Stimulated activated CD8-positive, alpha-beta memory T cell treated with anti-CD3 and anti-CD28 coated beads, Interleukin-7, amount 100 ng/mL, for 4 hours (primary cell): Measurements from ENCODE around the gene DAPP1.

Experiments used
- DNase-seq, 2 donors: peaks; one replicate each; pipeline ENCODE4 v3.0.0-alpha.2; 2020; ENCODE audit warnings: low read depth in 2 of 2

DAPP1 gene

GRCh38 chr4:99853999-99854398 is 37.4 kb downstream of the DAPP1 start:
- DNase-seq = no peak

GRCh38 chr4:99855678-99856077 is 39.1 kb downstream of the DAPP1 start:
- DNase-seq = no peak

GRCh38 chr4:99856166-99856565 is 39.5 kb downstream of the DAPP1 start:
- DNase-seq = no peak

- no peak for DNase-seq
Measured at GRCh38 chr4:99857307-99857706, 40.7 kb downstream of the DAPP1 start.

- no peak for DNase-seq
Measured at GRCh38 chr4:99859618-99860017, 43.0 kb downstream of the DAPP1 start.

GRCh38 chr4:99860521-99860920 is 43.9 kb downstream of the DAPP1 start:
- DNase-seq = no peak

- DNase-seq = no peak
Measured at GRCh38 chr4:99861120-99861905, 44.7 kb downstream of the DAPP1 start.

GRCh38 chr4:99863804-99864203 is 47.2 kb downstream of the DAPP1 start:
- DNase-seq = no peak

- no peak for DNase-seq
Measured at GRCh38 chr4:99868126-99868596, 51.5 kb downstream of the DAPP1 start.

- no peak for DNase-seq
Measured at GRCh38 chr4:99872570-99872969, 55.9 kb downstream of the DAPP1 start.

GRCh38 chr4:99875071-99875470 is 58.4 kb downstream of the DAPP1 start:
- no peak for DNase-seq

GRCh38 chr4:99876946-99877345 is 60.3 kb downstream of the DAPP1 start:
- DNase-seq = no peak

- DNase-seq = no peak
Measured at GRCh38 chr4:99878604-99879003, 62.0 kb downstream of the DAPP1 start.

- no peak for DNase-seq
Measured at GRCh38 chr4:99879458-99879857, 62.8 kb downstream of the DAPP1 start.

GRCh38 chr4:99885063-99885664 is 68.5 kb downstream of the DAPP1 start:
- no peak for DNase-seq

- DNase-seq = no peak
Measured at GRCh38 chr4:99885687-99886086, 69.1 kb downstream of the DAPP1 start.

GRCh38 chr4:99886146-99886545 is 69.5 kb downstream of the DAPP1 start:
- DNase-seq = no peak

GRCh38 chr4:99887837-99888236 is 71.2 kb downstream of the DAPP1 start:
- no peak for DNase-seq

- DNase-seq = no peak
Measured at GRCh38 chr4:99891351-99891750, 74.7 kb downstream of the DAPP1 start.

GRCh38 chr4:99893029-99893428 is 76.4 kb downstream of the DAPP1 start:
- DNase-seq = no peak

GRCh38 chr4:99893839-99894160 is 77.2 kb downstream of the DAPP1 start:
- DNase-seq = no peak

GRCh38 chr4:99894161-99894997 is 77.8 kb downstream of the DAPP1 start, which contains the start of gene LAMTOR3:
Gene LAMTOR3, minus strand, starts transcription at chr4:99894427. Its CDS starts 464 bp downstream, at chr4:99893963.
- peak; percentile 81 to 85 for DNase-seq

GRCh38 chr4:99894998-99895397 is 78.4 kb downstream of the DAPP1 start:
- no peak for DNase-seq
